NCI-H146 treated with DMSO at 0.1 percent for 48 hours (cell line): ENCODE measurements around the gene TMEM220.
"Not testable (repeated sequence)": the region's sequence is repeated elsewhere in the genome, so short reads cannot be mapped to it uniquely, and the experiment has no call there.

Source experiments
- DNase-seq: peaks from one replicate; lab custom pipeline; 2025; ENCODE audit not compliant: unreplicated experiment; lab: John Stamatoyannopoulos, UW

Gene TMEM220

GRCh38 chr17:10755592-10756127 lies 25.8 kb upstream of the TMEM220 start:
- DNase-seq, result no peak

- no peak for DNase-seq
These were observed 25.2 kb upstream of the TMEM220 start for GRCh38 chr17:10754861-10755591.

- no peak for DNase-seq
These were observed 24.3 kb upstream of the TMEM220 start for GRCh38 chr17:10754109-10754508.

- DNase-seq, result no peak
These were observed 22.9 kb upstream of the TMEM220 start for GRCh38 chr17:10752696-10753095.

- peak; percentile 76 for DNase-seq
These were observed 21.7 kb upstream of the TMEM220 start for GRCh38 chr17:10751563-10751962.

- no peak for DNase-seq
These were observed 20.4 kb upstream of the TMEM220 start for GRCh38 chr17:10750210-10750609.

GRCh38 chr17:10748531-10749181 lies 18.8 kb upstream of the TMEM220 start:
- DNase-seq, result no peak

GRCh38 chr17:10745231-10745630 lies 15.4 kb upstream of the TMEM220 start:
- DNase-seq, result no peak

- no peak for DNase-seq
These were observed 14.7 kb upstream of the TMEM220 start for GRCh38 chr17:10744501-10745000.

GRCh38 chr17:10743316-10744009 lies 13.6 kb upstream of the TMEM220 start:
- no peak for DNase-seq

- no peak for DNase-seq
These were observed 12.6 kb upstream of the TMEM220 start for GRCh38 chr17:10742431-10742830.

GRCh38 chr17:10741416-10742135 lies 11.8 kb upstream of the TMEM220 start:
- no peak for DNase-seq

- DNase-seq, result no peak
These were observed 9.6 kb upstream of the TMEM220 start for GRCh38 chr17:10739386-10739785.

GRCh38 chr17:10738521-10739258 lies 8.9 kb upstream of the TMEM220 start:
- no peak for DNase-seq

- no peak for DNase-seq
These were observed 7.9 kb upstream of the TMEM220 start for GRCh38 chr17:10737736-10738135.

GRCh38 chr17:10737168-10737622 lies 7.4 kb upstream of the TMEM220 start:
- DNase-seq, result peak; percentile 25

- DNase-seq, result no peak
These were observed 6.0 kb upstream of the TMEM220 start for GRCh38 chr17:10735821-10736220.

- DNase-seq, result no peak
These were observed 5.4 kb upstream of the TMEM220 start for GRCh38 chr17:10735251-10735650.

GRCh38 chr17:10733666-10734065 lies 3.8 kb upstream of the TMEM220 start:
- DNase-seq, result no peak

- not testable (repeated sequence) for DNase-seq
These were observed 2.3 kb upstream of the TMEM220 start for GRCh38 chr17:10732121-10732520.
